ENCODE results near the gene THSD7B. TPM values are rescaled to one million over a fixed set of nuclear protein-coding genes. Genes with fewer than 3 reads are reported as not detected.

The THSD7B gene
- total and polyA plus RNA-seq, 9 of the 15 experiments (the other 6 are each of a cell fraction or from before 2014, with no cell fraction given): not detected

DNA sequence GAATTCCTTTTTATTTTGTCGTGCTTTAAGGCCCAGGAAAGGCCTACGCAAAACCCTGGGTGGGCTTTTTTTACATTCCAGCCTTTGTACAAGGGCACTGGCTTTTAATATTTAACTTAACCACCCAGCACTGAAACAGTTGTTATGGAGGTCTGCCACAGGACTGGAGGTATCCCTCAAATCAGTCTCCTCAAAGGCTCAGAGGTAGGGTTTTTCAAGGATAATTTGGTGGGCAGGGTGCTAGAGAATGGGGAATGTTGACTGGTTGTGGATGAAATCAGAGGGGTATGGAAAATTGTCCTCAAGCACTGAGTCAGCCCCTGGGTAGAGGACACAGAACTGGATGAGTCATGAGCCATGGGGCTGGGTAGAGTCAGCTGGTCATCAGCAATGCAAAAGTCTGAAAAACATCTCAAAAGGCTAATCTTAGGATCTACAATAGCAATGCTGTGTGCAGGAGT, 443.1 kb downstream of the THSD7B start:
- Histone ChIP-seq H3K4me2 (ENCODE audit: insufficient read depth, low read length) (no peak overlapping the region), H3K36me3 (ENCODE audit: control insufficient read depth, insufficient read depth, low read length) (no peaks in the 10 kb centered on the region), H3K27me3 (ENCODE audit: control insufficient read depth in 2 of 2, insufficient read depth in 2 of 2, low read length in 2 of 2) (no peaks in the 10 kb centered on the region), H3K4me1 (replicated peaks in 1 of 2; ENCODE audit: control insufficient read depth in 2 of 2, insufficient read depth in 2 of 2, low read length in 2 of 2) (no peaks in the 10 kb centered on the region), H3K9me1 (ENCODE audit: control insufficient read depth, insufficient read depth, low read length) (no peaks in the 10 kb centered on the region), H3K79me2 (ENCODE audit: control insufficient read depth, insufficient read depth, low read length) (no peaks in the 10 kb centered on the region), H3K9ac (ENCODE audit: insufficient read depth in 1 of 2, low read depth in 2 of 2, low read length in 2 of 2) (no peak overlapping the region), H3K4me3 (no peak overlapping the region), H4K20me1 (replicated peaks; ENCODE audit: control insufficient read depth, insufficient read depth, low read length) (no peaks in the 10 kb centered on the region), H3K27ac (ENCODE audit: extremely low read depth, low read depth, low read length) (no peak overlapping the region), H2AFZ (ENCODE audit: low read depth, low read length) (no peak overlapping the region), H3K9me3 (replicated peaks; ENCODE audit: control insufficient read depth, insufficient read depth, low read depth, low read length) (no peaks in the 10 kb centered on the region; the same call in 1 of the 2 replicates)
- in situ Hi-C loops (cut with MboI): no loop called here
- ATAC-seq (no peak), FAIRE-seq (no peak), DNase-seq (ENCODE audit: extremely low read depth in 1 of 4, low spot score in 3 of 4) (no peak)
- no TSS peak for BruUV-seq (replicated peaks)
- ChIA-PET CTCF (ENCODE audit: low intra/inter-chr PET ratio) (no interaction called here), POLR2A (no interaction called here)
- TF ChIP-seq ZC3H8 (IDR thresholded peaks at IDR 0.05) (no peak), MAZ (CRISPR knock-in tag; conservative IDR thresholded peaks at IDR 0.05 in 1 of 2, IDR thresholded peaks at IDR 0.05 in 1 of 2) (no peak), POLR3A (IDR thresholded peaks at IDR 0.05; ENCODE audit: borderline replicate concordance, extremely low read depth, insufficient read depth, insufficient read length) (no peak)
- TF ChIP-seq, protein P1, sequence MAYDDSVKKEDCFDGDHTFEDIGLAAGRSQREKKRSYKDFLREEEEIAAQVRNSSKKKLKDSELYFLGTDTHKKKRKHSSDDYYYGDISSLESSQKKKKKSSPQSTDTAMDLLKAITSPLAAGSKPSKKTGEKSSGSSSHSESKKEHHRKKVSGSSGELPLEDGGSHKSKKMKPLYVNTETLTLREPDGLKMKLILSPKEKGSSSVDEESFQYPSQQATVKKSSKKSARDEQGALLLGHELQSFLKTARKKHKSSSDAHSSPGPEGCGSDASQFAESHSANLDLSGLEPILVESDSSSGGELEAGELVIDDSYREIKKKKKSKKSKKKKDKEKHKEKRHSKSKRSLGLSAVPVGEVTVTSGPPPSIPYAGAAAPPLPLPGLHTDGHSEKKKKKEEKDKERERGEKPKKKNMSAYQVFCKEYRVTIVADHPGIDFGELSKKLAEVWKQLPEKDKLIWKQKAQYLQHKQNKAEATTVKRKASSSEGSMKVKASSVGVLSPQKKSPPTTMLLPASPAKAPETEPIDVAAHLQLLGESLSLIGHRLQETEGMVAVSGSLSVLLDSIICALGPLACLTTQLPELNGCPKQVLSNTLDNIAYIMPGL (CRISPR knock-in tag; IDR thresholded peaks at IDR 0.05): no peak
- intact Hi-C loops (cut with micrococcal nuclease): no loop called here
- WGBS (ENCODE audit: insufficient coverage, low coverage, missing lambda C conversion rate): 0% methylated on average over 2 of the region's 2 CpGs

DNA sequence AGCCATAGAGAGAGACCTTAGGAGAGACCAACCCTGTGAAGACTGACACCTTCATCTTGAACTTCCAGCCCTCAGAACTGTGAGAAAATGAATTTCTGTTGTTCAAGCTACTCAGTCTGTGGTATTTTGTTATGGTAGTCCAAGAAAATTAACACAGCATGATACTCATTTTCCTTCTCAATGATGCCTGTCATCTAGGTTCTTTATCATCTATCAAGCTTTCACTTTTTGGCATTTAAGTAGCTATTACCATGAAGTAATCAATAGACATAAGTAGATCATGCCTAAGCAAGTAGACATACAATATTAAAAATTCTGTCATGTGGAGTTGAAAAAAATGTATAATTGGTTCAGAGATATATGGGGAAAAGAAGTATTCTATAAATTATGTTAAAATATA, 444.7 kb downstream of the THSD7B start:
- in situ Hi-C loops (cut with MboI) (no loop called here), intact Hi-C loops (cut with micrococcal nuclease) (no loop called here)
- H3K4me3 ChIP-seq: no peak overlapping the region
- BruUV-seq (replicated peaks): no TSS peak
- ChIA-PET POLR2A (no interaction called here), CTCF (ENCODE audit: low intra/inter-chr PET ratio) (no interaction called here)
- H4K20me1 ChIP-seq (replicated peaks; ENCODE audit: control insufficient read depth, insufficient read depth, low read length): no peaks in the 10 kb centered on the region
- no peak overlapping the region for H3K4me2 ChIP-seq (ENCODE audit: insufficient read depth, low read length)
- TF ChIP-seq STAG1 (CRISPR knock-in tag; IDR thresholded peaks at IDR 0.05; ENCODE audit: borderline replicate concordance) (no peak), EGR1 (conservative IDR thresholded peaks at IDR 0.05) (no peak), TRIM28 (IDR thresholded peaks at IDR 0.05) (no peak), NCOR1 (IDR thresholded peaks at IDR 0.05) (no peak)
- H3K9me1 ChIP-seq (ENCODE audit: control insufficient read depth, insufficient read depth, low read length): no peaks in the 10 kb centered on the region
- no peaks in the 10 kb centered on the region for H3K4me1 ChIP-seq (replicated peaks in 1 of 2; ENCODE audit: control insufficient read depth in 2 of 2, insufficient read depth in 2 of 2, low read length in 2 of 2)
- ATAC-seq: no peak
- no peaks in the 10 kb centered on the region; the same call in 1 of the 2 replicates for H3K9me3 ChIP-seq (replicated peaks; ENCODE audit: control insufficient read depth, insufficient read depth, low read depth, low read length)
- no peaks in the 10 kb centered on the region for H3K79me2 ChIP-seq (ENCODE audit: control insufficient read depth, insufficient read depth, low read length)
- no peak overlapping the region for H3K27ac ChIP-seq (ENCODE audit: extremely low read depth, low read depth, low read length)
- no peaks in the 10 kb centered on the region for H3K27me3 ChIP-seq (ENCODE audit: control insufficient read depth in 2 of 2, insufficient read depth in 2 of 2, low read length in 2 of 2)
- H3K9ac ChIP-seq (ENCODE audit: insufficient read depth in 1 of 2, low read depth in 2 of 2, low read length in 2 of 2): no peak overlapping the region
- H2AFZ ChIP-seq (ENCODE audit: low read depth, low read length): no peak overlapping the region
- no peak for FAIRE-seq
- no peaks in the 10 kb centered on the region for H3K36me3 ChIP-seq (ENCODE audit: control insufficient read depth, insufficient read depth, low read length)
- DNase-seq (ENCODE audit: extremely low read depth in 1 of 4, low spot score in 3 of 4): no peak

Measured in K562 (cell line).